A673 (cell line): ENCODE data around the gene CCSER1. TPM values are rescaled to one million over a fixed set of nuclear protein-coding genes. Genes with fewer than 3 reads are reported as not detected.

Source experiments
- BruUV-seq: library from RNA; stranded (reverse); fragments of 400-500 nt; replicated peaks from 2 replicates; lab custom pipeline; 2021; lab: Mats Ljungman, UMichigan
- CTCF ChIA-PET: fragments of 300-600 bp; sonication (Branson Sonifier 250); formaldehyde crosslinking; loops from one replicate; lab custom pipeline; 2022; ENCODE audit warnings: antibody characterized with exemption; lab: Charles Lee
- POLR2A ChIA-PET: fragments of 300-600 bp; sonication (Branson Sonifier 250); formaldehyde crosslinking; loops from one replicate; lab custom pipeline; 2022; ENCODE audit warnings: antibody characterized with exemption; ENCODE audit not compliant: low non-redundant PET; lab: Charles Lee
- DNase-seq: peaks from one replicate; pipeline ENCODE4 v3.0.0-alpha.2; 2015; ENCODE audit warnings: low spot score
- H3K27ac ChIP-seq: fragments of 200-600 bp; sonication (generic); 2 replicates; pipeline ENCODE4 v1.5.1; 2016; ENCODE audit warnings: mixed run types, low read depth, mild to moderate bottlenecking, mixed read lengths, antibody characterized with exemption, low read length; ENCODE audit not compliant: poor library complexity, severe bottlenecking
- H3K27me3 ChIP-seq: fragments of 200-600 bp; sonication (generic); replicated peaks from 2 replicates; pipeline ENCODE4 v1.6.1; 2017; ENCODE audit warnings: mixed run types, low read depth, mild to moderate bottlenecking, mixed read lengths, antibody characterized with exemption, low read length; ENCODE audit not compliant: insufficient read depth, poor library complexity
- H3K36me3 ChIP-seq: fragments of 200-600 bp; sonication (generic); 2 replicates; pipeline ENCODE4 v1.6.1; 2016; ENCODE audit warnings: mixed run types, mild to moderate bottlenecking, mixed read lengths, antibody characterized with exemption, low read length; ENCODE audit not compliant: insufficient read depth, poor library complexity, severe bottlenecking
- H3K4me1 ChIP-seq: fragments of 200-600 bp; sonication (generic); 2 replicates; pipeline ENCODE4 v1.6.1; 2017; ENCODE audit warnings: mixed run types, mild to moderate bottlenecking, mixed read lengths, antibody characterized with exemption, low read length; ENCODE audit not compliant: insufficient read depth, poor library complexity, severe bottlenecking
- H3K4me3 ChIP-seq: fragments of 200-600 bp; sonication (generic); 2 replicates; pipeline ENCODE4 v1.5.1; 2016; ENCODE audit warnings: low read depth, mixed run types, mild to moderate bottlenecking, mixed read lengths, low read length; ENCODE audit not compliant: poor library complexity, severe bottlenecking
- H3K9me3 ChIP-seq: fragments of 200-600 bp; sonication (generic); 2 replicates; pipeline ENCODE4 v1.6.1; 2016; ENCODE audit warnings: mixed run types, low read depth, mild to moderate bottlenecking, mixed read lengths, antibody characterized with exemption, low read length; ENCODE audit not compliant: poor library complexity, severe bottlenecking
- CTCF ChIP-seq: fragments of 300-800, 200-600 bp; sonication (generic); conservative IDR thresholded peaks from 2 replicates; pipeline ENCODE4 v1.5.1; 2017; ENCODE audit warnings: low read depth, mild to moderate bottlenecking, antibody characterized with exemption, low read length, moderate library complexity, mixed read lengths
- EZH2 ChIP-seq: fragments of 200-600 bp; sonication (generic); IDR thresholded peaks from 2 replicates; pipeline ENCODE4 v1.6.1; 2017; ENCODE audit warnings: borderline replicate concordance, low read depth, mild to moderate bottlenecking, mixed read lengths, antibody characterized with exemption, low read length; ENCODE audit not compliant: poor library complexity, severe bottlenecking
- intact Hi-C: fragments of 100-400 bp; cut with micrococcal nuclease; formaldehyde crosslinking; loops from one replicate; pipeline ENCODE4 v1.10.0; 2022; ENCODE audit not compliant: unreplicated experiment
- total RNA-seq: library from RNA; stranded (reverse); gene quantifications from 2 replicates; pipeline ENCODE4 v1.2.3, GENCODE V29; 2021

CCSER1 gene
- total RNA-seq, 1 experiment from 2014 or later, result not detected

GRCh38 chr4:91598696-91599095, 1471.5 kb downstream of the CCSER1 start:
- no peak overlapping the region for H3K27ac ChIP-seq
- ChIA-PET CTCF (no interaction called here), POLR2A (no interaction called here)
- no peaks in the 10 kb centered on the region for H3K4me1 ChIP-seq
- no TSS peak for BruUV-seq
- no peaks in the 10 kb centered on the region for H3K27me3 ChIP-seq
- no peaks in the 10 kb centered on the region for H3K9me3 ChIP-seq
- DNase-seq, result no peak
- TF ChIP-seq CTCF, result no peak
- TF ChIP-seq EZH2, result no peak
- intact Hi-C loops, result no loop called here
- H3K36me3 ChIP-seq, result no peaks in the 10 kb centered on the region
- H3K4me3 ChIP-seq, result no peak overlapping the region

GRCh38 chr4:91600301-91600700, 1473.1 kb downstream of the CCSER1 start:
- no TSS peak for BruUV-seq
- H3K27ac ChIP-seq, result no peak overlapping the region
- no peak for DNase-seq
- intact Hi-C loops, result no loop called here
- no peaks in the 10 kb centered on the region for H3K9me3 ChIP-seq
- POLR2A ChIA-PET, result no interaction called here
- H3K4me3 ChIP-seq, result no peak overlapping the region
- no peaks in the 10 kb centered on the region for H3K27me3 ChIP-seq
- H3K36me3 ChIP-seq, result no peaks in the 10 kb centered on the region
- H3K4me1 ChIP-seq, result no peaks in the 10 kb centered on the region
- CTCF ChIA-PET, result no interaction called here
- TF ChIP-seq EZH2 (no peak), CTCF (no peak)

GRCh38 chr4:91601401-91601800, 1474.2 kb downstream of the CCSER1 start:
- Histone ChIP-seq H3K36me3 (no peaks in the 10 kb centered on the region), H3K4me3 (no peak overlapping the region), H3K9me3 (no peaks in the 10 kb centered on the region), H3K4me1 (no peaks in the 10 kb centered on the region), H3K27me3 (no peaks in the 10 kb centered on the region), H3K27ac (no peak overlapping the region)
- BruUV-seq, result no TSS peak
- ChIA-PET POLR2A (no interaction called here), CTCF (no interaction called here)
- TF ChIP-seq EZH2 (no peak), CTCF (no peak)
- no peak for DNase-seq
- intact Hi-C loops, result no loop called here
